Measurements from ENCODE around the gene MRPL2.
"Not testable (repeated sequence)": the region's sequence is repeated elsewhere in the genome, so short reads cannot be mapped to it uniquely, and the experiment has no call there.

The MRPL2 gene

DNA sequence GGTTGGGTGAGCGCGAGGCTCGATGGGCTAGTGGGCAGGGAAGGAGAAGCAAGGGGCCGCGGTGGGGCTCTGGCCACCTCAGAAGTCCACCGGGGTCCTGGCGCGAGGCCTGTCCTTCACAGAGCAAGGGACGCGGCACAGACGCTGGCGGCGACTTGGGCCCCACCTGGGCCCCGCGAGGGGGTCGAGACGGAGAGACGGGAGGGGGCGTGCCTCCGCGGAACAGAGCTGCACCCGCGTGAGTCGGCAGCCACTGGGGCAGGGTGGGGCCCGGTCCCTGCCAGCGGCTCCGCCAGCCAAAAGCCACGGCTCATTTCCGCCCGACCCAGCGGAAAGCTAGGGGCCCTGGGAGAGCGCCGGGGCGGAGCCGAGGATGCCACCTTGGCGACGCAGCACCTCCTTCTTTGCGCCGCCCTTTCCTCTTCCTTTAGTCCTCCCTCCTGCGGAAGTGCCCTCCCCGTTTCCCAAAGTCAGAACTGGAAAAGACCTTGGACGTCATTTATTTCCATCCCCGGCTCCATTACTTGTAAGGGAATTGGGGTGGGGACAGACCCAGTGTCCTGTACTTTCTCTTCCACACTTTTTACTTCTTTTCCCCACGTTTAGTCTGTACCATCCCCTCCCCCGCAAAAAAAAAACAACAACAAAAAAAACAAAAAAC is 5.6 kb downstream of the MRPL2 start, which contains the start of gene CUL7:
CUL7 (minus strand) TSS at position 307 of the 661 bp plus-strand sequence. CDS start 1,063 bp downstream, outside the sequence.
- peak; percentile 77 for DNase-seq (ENCODE audit: low read depth, low spot score)

DNA sequence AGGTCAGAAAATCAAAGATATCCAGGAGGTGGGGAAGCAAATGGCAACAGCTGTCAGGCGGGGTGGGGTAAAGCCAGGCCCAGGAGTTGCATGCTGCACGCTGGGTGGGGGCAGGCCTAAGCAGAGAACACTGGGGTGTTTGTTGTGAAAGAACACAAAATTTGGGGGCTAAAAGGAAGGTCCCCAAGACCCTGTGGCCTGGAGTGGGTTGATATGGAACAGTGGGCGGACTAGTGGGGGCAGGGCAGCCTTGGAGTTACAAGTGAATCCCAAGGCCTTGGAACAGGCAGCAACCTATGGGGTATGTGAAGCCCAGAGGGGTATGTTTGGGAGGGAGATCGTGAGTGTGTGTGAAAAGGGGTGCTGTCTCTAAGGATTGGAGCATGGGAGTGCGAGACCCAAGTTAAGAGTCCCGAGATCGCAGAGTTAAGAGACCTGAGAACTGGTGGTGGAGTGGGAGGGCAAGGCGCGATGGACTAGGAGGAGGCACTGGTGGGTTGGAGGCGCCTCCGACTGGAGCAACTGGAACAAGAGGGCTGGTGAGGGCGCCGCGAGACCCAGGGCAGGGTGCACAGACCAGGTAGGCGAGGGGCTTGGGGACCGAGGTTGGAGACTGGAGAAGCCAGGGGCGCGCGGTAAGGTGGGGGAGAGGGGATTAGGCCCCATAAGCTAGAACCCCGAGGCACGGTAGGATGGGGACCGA is 6.2 kb downstream of the MRPL2 start:
- no peak for DNase-seq (ENCODE audit: low read depth, low spot score)

DNA sequence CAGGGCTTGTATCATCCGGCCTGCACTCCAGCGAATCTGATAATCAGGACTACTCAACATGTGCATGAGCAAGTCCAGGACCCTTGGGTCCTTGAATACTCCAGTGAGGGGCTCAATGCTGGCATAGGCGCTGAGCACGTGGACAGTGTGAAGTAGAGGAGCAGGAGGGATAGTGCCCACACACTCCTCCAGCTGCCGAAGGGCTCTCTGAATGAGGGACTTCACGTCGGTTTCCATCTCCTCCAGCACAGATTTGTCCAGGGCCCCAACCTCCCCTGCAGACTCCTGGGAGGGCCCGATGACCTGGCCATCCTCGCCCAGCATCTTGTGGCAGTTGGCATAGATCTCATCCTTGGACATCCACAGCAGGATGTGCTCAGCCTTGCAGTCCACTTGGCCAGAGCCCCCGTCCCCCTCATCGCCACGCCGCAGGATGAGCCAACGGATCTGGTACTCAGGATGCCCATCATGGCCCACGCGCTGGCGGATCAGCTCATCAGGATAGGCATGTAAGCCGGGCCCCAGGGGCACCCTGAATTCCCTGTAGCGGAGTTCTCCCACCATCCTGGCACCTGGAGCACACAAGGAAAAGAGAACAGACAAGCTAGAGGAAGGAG is 6.9 kb downstream of the MRPL2 start:
- DNase-seq (ENCODE audit: low read depth, low spot score), result no peak

DNA sequence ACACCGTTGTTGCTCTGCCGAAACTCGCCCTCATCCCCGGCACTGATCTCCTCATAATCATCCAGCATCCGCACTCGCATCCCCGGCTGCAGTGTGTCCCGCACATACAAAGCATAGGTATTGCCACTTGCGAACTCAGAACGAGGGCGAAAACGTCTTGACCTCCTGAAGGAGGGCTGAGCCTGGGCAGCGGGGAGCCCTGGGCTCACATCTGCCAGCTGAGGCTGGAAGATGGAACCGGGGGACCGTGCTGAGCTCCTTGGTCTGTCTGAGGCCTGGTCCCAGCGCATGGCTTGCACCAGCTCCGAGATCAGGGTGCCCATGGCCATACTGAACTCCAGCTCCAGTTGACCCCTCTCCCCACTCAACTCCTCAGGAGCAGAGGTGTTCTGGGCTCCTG is 8.3 kb downstream of the MRPL2 start:
- DNase-seq (ENCODE audit: low read depth, low spot score), result no peak

DNA sequence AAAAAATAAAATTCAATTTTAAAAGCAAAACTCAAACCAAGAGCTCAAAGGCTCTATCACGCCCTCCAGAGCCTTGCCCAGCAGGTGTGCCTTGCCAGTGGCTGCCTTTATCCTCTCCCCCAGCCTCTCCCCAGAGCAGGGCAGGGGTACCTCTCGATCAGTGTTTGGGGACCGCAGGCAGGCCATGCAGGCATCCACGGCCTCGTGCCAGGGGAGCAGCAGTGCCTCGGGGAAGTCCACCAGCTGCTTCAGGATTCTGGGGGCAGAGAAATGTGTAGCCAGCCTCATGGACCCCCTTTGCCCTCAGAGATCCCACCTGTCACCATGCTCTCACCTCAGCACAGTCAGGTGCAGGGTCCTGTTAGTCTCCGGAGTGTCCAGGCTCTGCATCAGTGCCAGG is 11.2 kb downstream of the MRPL2 start:
- DNase-seq (ENCODE audit: low read depth, low spot score), result no peak

DNA sequence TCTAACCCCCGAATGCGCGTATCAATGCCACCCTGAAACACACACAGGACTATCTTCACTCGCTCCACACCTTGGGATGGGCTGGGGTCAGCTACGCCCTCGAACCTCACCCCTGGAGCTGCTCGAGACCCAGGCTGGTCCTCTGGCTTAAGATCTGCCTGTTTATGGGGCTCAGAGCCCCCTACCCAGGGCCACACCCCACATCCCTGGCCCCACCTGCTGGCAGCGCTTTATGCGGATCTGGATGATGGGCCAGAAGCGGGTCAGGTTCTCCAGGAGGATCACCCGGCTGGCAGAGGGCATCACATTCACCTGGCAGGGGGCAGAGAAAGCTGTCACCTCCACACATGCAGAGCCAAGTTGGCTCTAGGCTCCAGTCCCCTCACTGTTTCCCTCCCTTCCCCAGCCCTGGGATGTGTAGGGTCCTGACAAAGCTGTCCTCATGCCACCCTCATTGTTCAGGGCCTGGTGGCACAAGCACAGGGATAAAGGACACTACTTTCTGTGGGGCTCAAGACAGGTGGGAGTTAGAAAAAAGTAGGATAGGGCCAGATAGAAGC is 13.8 kb downstream of the MRPL2 start:
- no peak for DNase-seq (ENCODE audit: low read depth, low spot score)

DNA sequence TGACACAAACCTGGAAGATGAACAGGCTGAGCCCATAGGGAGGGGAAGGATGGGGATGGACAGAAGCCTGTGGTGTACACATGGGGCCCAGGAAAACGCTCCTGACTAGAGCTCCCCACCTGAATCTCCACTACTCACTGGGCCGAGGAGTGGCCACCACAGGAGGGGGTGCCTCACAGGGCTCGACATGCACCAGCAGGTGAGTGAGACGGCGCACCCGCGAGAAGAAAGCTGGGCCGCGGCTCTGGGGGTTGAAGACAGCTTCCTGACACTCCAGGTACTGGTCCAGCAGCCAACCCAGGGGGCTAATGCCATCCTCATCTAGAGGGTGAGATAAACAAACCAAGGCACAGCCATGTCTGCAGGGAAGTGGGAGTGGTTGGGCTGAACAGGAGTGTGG is 15.9 kb downstream of the MRPL2 start:
- DNase-seq (ENCODE audit: low read depth, low spot score), result no peak

DNA sequence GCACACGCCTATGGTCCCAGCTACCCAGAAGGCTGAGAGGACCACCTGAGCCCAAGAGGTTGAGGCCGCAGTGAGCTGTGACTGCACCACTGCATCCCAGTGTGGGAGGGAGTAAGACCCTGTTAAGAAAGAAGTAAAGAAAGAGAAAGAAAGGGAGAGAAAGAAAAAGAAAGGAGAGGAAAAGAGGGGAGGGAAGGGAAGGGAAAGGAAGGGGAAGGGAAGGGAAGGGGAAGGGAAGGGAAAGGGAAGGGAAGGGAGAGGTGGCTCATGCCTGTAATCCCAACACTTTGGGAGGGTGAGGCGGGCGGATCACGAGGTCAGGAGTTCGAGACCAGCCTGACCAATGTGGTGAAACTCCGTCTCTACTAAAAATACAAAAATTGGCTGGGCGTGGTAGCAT is 17.8 kb downstream of the MRPL2 start:
- DNase-seq (ENCODE audit: low read depth, low spot score), result not testable (repeated sequence)

DNA sequence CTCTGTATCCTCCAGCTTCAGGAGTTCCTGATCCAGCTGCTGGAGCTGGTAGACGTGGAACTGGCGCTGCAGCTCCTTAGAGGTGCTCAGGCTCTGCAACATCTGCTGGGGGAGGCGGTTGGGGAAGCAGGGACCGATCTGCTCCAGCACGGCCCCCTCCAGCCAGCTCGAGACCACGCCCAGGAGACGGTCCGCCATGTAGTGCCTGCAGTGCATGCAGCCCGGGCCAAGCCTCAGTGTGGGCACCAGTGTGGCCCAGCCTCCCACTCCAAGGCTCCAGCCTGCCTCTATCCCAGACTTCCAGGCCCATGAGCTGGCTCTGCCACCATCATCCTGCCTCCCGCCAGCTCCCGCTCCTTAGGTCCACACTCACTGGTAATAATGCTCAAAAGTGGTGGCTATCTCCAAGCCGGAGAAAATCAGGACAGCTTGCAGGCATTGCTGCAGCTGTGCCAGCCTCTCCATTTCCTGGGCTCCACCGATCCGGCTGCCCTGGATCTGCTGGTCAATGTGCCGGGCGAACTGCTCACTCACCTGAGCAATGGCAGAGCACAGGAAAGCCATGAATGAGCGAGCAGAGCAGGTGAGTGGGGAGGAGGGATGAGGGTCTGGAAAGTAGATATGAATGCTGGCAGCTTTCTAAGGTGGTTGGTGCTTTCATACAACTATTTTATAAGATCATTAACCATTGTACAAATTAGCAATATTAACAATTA is 18.5 kb downstream of the MRPL2 start:
- no peak for DNase-seq (ENCODE audit: low read depth, low spot score)

DNA sequence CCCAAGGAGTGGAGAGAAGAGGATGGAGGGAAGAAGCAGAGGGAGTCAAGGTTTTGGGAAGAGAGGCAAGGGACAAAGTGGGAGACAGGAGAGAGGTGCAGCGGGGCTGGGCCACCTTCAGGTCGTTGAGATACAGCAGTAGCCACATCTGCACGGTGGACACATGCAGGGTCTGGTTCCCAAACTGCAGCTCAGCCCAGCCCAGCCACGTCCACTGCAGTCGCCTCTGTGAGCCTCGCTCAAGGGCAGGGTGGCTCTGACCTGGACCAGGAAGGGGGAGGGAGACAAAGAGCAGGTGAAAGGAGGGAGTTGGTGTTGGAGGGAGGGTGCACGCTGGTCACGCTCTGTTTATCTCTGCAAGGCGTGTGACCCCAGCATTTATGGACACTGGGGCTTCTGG is 20.5 kb downstream of the MRPL2 start:
- DNase-seq (ENCODE audit: low read depth, low spot score), result no peak

DNA sequence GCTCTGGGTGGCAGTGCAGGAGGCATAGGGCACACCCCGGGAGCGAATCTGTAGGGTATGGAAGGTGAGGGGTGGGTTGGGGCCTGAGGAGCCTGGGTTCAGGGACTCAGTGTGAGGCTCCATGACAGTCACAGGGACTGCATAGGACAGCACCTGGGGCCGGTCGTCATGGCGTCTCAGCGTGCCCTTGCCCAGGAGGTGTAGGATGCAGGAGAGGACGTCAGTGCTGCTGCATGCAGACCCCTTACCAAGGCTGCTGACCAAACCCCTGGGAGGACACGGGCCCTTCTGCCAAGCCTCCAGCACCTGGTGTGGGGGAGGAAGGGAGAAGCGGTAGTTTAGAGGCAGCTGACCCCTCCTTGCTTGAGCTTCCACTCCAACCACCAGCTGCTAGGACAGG is 21.5 kb downstream of the MRPL2 start:
- DNase-seq (ENCODE audit: low read depth, low spot score), result no peak

DNA sequence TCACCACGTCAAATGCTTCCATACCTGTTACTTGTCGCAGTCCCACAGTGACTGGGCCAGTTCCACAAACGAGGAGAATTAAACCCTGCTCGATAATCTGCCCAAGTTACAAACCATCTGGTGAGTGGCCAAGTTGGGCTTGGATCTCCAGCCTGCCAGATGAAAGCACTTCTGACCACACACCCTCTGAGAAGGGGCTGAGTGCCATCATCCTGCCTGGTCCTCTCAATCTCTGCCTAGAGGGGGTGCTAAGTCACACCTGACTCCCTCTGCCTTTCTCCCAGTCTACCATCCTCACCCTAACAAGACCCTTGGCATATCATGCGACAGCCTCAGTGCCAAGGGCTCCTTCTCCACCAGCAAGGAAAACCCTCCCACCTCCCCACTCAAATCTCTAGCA is 22.0 kb downstream of the MRPL2 start:
- DNase-seq (ENCODE audit: low read depth, low spot score), result no peak

DNA sequence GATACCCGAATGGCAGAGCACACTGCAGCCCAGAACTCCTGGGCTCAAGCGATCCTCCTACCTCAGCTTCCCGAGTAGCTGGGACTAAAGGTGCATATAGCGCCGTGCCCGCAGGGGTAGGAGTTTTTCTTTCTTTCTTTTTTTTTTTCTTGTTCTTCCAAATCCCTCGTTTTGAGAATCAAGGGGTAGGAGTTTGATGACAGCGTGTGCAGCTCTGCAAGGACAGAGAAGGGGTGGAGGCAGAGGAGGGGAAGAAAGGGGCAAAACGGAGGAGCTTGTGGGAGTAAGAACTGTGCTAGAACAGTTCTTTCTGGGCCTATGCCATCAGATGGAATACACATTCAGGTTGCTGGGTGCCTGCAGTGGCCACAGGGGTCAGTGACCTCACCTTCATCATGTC is 22.5 kb downstream of the MRPL2 start:
- DNase-seq (ENCODE audit: low read depth, low spot score), result no peak

DNA sequence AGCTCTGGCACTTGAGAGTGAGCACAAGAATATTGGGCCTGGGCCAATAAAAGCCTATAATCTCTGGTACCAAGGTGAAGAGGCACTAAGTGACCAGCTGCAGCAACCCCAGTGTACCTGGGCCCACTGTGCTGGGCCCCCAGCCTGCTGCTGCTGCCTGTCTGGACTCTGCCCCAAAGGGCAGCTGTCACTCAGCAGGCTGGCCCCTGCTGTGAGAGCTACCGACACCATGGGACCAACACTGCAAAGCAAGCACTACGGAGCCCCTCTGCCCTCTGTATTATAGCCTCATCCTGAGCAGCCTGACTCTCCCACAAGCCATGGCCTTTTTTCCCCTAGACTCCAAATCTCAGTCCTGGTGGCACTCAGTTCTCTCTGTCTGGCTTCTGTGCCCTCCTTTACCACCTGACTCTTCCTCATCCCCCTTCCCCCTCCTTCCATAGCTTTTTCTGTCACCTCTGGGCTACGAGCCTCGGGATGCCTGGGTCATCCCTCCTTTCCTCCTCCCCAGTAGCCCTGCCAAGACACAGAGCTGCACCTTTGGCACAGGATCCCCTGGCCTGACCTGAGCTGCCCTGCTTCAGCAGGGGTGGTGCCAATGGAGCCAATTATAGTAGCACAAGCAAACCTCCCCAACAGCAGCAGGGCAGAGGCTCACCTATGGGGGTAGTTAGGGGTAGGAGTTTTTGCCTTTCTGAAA is 23.6 kb downstream of the MRPL2 start:
- DNase-seq (ENCODE audit: low read depth, low spot score), result no peak

DNA sequence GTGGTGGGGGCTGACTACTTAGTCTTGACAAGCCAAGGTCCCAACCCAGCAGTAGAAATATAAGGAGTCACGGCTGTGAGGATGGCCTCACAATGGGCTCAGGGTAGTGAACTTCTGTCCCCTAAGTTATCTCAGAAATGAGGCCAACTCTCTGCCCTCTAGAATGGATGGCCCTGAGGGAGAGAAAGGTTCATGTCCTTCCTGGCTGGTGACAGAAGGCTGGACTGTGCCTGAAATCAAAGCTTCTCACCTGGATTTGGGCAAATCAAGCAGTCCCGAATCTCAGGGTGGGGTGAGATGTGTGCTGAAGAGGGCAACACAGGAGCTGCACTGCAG is 25.1 kb downstream of the MRPL2 start:
- no peak for DNase-seq (ENCODE audit: low read depth, low spot score)

DNA sequence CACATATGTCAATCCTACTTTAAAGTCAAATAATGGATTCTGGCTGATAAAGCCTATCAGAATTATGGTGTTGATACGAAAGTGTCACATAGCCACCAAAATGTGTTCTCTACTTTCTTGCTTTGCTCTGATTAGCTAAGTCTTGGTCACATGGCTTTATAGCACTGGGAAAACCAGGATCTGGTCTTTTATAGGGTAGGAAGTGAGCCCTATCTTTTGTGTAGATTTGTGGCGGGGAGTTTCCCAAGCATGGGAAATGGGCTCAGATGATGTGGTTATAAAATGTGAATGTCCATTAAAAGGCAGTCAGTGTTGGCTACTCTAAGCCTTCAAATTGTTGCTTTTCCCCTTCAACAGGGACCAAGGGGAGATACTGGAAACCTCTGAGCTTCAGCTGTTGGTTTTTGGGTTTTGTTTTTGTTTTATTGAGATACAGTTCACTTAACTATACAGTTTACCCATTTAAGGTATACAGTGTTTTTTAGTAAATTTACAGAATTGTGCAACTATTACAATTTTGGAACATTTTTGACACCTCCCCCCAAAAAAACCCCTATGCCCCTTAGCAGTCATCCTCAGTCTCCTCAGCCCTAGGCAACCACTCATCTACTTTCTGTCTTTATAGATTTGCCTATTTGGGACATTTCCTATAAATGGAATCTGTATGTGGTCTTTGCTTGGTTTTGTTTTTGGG is 25.6 kb downstream of the MRPL2 start:
- DNase-seq (ENCODE audit: low read depth, low spot score), result no peak

DNA sequence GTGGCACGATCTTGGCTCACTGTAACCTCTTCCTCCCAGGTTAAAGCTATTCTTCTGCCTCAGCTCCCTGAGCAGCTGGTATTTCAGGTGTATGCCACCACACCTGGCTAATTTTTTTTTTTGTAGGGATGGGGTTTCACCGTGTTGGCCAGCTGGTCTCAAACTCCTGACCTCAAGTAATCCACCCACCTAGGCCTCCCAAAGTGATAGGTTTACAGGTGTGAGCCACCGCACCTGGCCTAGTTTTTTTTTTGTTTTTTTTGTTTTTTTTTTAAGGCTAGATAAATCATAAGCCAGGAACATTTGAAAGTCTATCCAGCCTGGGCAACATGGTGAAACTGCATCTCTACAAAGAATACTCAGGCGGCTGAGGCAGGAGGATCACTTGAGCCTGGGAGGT is 26.9 kb downstream of the MRPL2 start:
- no peak for DNase-seq (ENCODE audit: low read depth, low spot score)

DNA sequence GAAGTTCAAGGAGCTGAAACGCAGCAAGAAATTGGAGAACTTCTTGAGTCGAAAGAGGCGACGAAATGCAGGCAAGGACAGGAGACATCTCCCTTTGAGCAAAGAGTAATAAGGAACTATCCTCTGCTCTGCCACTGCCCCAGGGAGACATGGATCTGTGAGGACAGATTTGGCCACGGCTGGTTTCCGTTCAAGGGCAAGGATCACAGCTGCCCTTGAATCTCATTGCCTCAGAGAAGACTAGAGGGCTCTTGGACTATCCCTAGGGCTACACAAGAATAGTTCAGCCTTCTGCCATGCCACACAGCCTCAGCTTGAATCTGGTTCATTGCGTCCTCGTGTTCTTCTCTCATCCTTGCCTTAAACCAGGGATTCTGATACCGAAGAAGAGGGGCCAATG is 30.1 kb downstream of the MRPL2 start:
- no peak for DNase-seq (ENCODE audit: low read depth, low spot score)

DNA sequence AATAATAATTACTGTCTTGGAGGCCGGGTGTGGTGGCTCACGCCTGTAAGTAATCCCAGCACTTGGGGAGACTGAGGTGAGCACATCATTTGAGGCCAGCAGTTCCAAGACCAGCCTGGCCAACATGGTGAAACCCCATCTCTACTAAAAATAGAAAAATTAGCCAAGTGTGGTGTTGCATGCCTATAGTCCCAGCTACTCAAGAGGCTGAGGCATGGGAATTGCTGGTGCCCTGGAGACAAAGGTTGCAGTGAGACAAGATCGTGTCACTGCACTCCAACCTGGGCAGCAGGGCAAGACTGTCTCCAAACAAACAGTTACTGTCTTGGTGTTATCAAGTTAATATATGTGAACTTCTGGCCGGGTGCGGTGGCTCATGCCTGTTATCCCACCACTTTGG is 32.9 kb downstream of the MRPL2 start:
- no peak for DNase-seq (ENCODE audit: low read depth, low spot score)

DNA sequence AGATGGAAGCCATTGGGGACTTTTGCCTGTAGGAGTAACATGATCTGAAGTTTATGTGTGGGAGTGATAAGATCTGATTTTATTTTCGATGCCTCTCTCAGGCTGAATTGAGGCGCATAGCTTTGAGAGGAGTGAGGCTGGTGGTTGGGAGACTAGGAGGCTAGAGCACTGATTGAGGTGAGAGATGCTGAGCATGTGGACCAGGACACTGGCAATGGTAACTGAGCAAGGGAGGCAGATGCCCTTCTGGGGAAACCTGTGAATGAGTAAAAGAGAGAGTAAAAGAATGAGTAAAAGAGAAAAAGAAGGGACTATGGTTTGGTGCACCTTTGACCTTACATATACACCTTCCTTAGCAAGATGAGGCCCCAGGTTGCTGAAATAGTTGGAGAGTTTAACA is 34.8 kb downstream of the MRPL2 start:
- no peak for DNase-seq (ENCODE audit: low read depth, low spot score)
